ENCODE data around the gene WDR82. TPM values are rescaled to one million over a fixed set of nuclear protein-coding genes. Genes with fewer than 3 reads are reported as not detected.

WDR82 gene
- total RNA-seq, 3 donors from 2014 or later (not counting 1 experiment from before 2014, with no cell fraction given), result 108 to 131 (median 109) TPM

DNA sequence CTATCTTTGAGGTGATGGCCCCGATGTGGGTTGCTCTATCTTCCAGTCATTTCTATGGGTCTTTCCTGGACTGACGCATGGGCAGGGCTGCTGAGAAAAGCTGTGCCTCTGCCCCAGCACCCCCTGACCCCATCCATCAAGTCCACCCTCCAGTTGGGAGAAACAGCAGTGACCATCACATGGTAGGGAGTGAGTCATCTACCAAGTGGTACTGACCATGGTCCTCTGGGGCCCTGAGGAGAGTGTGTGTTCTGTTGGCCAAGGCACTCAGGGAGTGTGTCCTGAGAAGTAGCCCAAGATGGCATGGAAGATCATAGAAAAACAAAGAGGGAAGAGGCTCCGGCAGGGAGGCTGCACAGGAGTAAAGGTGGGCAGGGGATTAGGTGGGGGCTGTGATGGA is 36.0 kb upstream of the WDR82 start:
- DNase-seq, result no peak
- Mint-ChIP-seq H3K36me3 (no peaks in the 10 kb centered on the region), H3K27ac (peak overlapping the region in 1 of 2 donors; percentile 92), H3K9me3 (no peaks in the 10 kb centered on the region), H3K27me3 (ENCODE audit: low read depth in 2 of 2) (no peaks in the 10 kb centered on the region), H3K4me1 (peaks cover 22 to 55% of the 10 kb centered on the region in 2 donors), H3K4me3 (no peak overlapping the region)
- no peak for TF ChIP-seq CTCF (IDR thresholded peaks at IDR 0.05)
- ATAC-seq, result no peak
- H3K9me3 ChIP-seq (ENCODE audit: control insufficient read depth, insufficient read depth, low read length), result no peaks in the 10 kb centered on the region
- H3K27ac ChIP-seq (ENCODE audit: low read length), result no peak overlapping the region
- 100% methylated on average over 3 of the region's 3 CpGs for WGBS (ENCODE audit: insufficient coverage)
- no peaks in the 10 kb centered on the region for H3K27me3 ChIP-seq (ENCODE audit: control insufficient read depth, insufficient read depth, low read length)
- peaks cover 61% of the 10 kb centered on the region for H3K4me1 ChIP-seq (ENCODE audit: control insufficient read depth, insufficient read depth, low read length)
- H3K36me3 ChIP-seq (ENCODE audit: control insufficient read depth, insufficient read depth, low read length), result peaks cover 6% of the 10 kb centered on the region
- intact Hi-C loops (cut with micrococcal nuclease), result loop anchor here (5.0 kb wide), 1 partner anchor 37 kb away; the partner anchor contains the start of gene WDR82
- no peak overlapping the region for H3K4me3 ChIP-seq (ENCODE audit: low read length)

DNA sequence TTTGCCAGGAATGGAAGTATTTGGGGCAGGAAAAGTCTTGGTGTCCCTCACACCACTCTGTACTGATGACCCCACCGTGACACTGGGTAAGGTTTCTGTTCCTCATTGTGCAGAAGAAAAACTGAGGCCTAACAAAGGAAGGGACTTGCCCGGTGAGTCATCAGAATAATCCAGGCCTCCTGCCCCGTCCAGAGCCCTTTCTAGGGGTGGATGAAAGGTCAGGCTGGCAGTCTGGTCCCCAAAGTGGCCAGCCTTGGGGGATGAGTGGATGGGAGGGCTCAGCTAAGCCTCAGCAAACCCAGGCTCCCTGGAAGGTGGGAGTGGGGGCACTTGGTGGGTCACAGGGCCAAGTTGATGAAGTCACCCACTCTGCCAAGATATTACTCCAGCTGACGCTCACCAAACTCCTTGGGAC is 35.3 kb upstream of the WDR82 start:
- H3K4me3 Mint-ChIP-seq, result no peak overlapping the region
- no peaks in the 10 kb centered on the region for H3K27me3 ChIP-seq (ENCODE audit: control insufficient read depth, insufficient read depth, low read length)
- ATAC-seq, result no peak
- peaks cover 24 to 62% of the 10 kb centered on the region in 2 donors for H3K4me1 Mint-ChIP-seq
- peaks cover 61% of the 10 kb centered on the region for H3K4me1 ChIP-seq (ENCODE audit: control insufficient read depth, insufficient read depth, low read length)
- 45% methylated on average over 4 of the region's 4 CpGs for WGBS (ENCODE audit: insufficient coverage)
- TF ChIP-seq CTCF (IDR thresholded peaks at IDR 0.05), result no peak
- intact Hi-C loops (cut with micrococcal nuclease), result loop anchor here (5.0 kb wide), 1 partner anchor 36 kb away; the partner anchor contains the start of gene WDR82
- no peaks in the 10 kb centered on the region for H3K9me3 Mint-ChIP-seq
- H3K4me3 ChIP-seq (ENCODE audit: low read length), result no peak overlapping the region
- no peaks in the 10 kb centered on the region for H3K27me3 Mint-ChIP-seq (ENCODE audit: low read depth in 2 of 2)
- H3K27ac ChIP-seq (ENCODE audit: low read length), result peak overlapping the region; percentile 55
- H3K27ac Mint-ChIP-seq, result peak overlapping the region in 1 of 2 donors; percentile 92
- H3K36me3 ChIP-seq (ENCODE audit: control insufficient read depth, insufficient read depth, low read length), result peaks cover 6% of the 10 kb centered on the region
- no peak for DNase-seq
- no peaks in the 10 kb centered on the region for H3K9me3 ChIP-seq (ENCODE audit: control insufficient read depth, insufficient read depth, low read length)
- no peaks in the 10 kb centered on the region for H3K36me3 Mint-ChIP-seq

DNA sequence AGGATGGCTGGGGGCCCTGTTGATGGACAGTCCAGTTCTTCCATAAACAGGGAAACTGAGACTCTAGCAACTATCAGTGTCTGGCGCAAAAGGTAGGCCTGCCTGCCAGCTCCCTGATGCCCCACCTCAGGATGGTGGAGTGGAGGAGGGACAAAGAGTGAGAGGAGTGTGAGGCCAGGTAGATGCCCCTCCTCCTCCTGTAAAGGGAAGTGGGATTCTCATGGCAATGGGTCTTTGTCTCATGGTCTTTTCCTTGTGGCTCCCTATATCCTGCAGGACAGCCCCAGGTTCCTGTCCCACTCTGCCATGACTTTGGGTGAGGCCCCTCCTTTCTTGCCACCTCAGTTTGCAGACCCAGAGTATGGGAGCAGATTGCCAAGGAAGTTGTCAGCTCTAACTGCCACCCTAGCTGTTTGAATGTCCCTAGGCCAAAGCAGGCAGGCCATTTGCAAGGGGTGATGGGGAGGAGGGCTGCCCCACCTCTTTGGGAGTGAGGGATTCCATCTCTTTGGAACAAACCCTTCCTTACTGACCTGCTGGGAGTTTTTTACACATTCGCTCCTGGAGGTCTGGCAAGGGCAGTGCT is 34.8 kb upstream of the WDR82 start:
- H3K4me1 Mint-ChIP-seq, result peaks cover 29 to 64% of the 10 kb centered on the region in 2 donors
- TF ChIP-seq CTCF (IDR thresholded peaks at IDR 0.05), result no peak
- H3K27me3 Mint-ChIP-seq (ENCODE audit: low read depth in 2 of 2), result no peaks in the 10 kb centered on the region
- H3K36me3 Mint-ChIP-seq, result no peaks in the 10 kb centered on the region
- Histone ChIP-seq H3K27ac (ENCODE audit: low read length) (peak overlapping the region; percentile 55), H3K4me1 (ENCODE audit: control insufficient read depth, insufficient read depth, low read length) (peaks cover 63% of the 10 kb centered on the region), H3K36me3 (ENCODE audit: control insufficient read depth, insufficient read depth, low read length) (peaks cover 6% of the 10 kb centered on the region), H3K27me3 (ENCODE audit: control insufficient read depth, insufficient read depth, low read length) (no peaks in the 10 kb centered on the region), H3K4me3 (ENCODE audit: low read length) (no peak overlapping the region), H3K9me3 (ENCODE audit: control insufficient read depth, insufficient read depth, low read length) (no peaks in the 10 kb centered on the region)
- DNase-seq (no peak), ATAC-seq (no peak)
- H3K4me3 Mint-ChIP-seq, result no peak overlapping the region
- no peaks in the 10 kb centered on the region for H3K9me3 Mint-ChIP-seq
- peak overlapping the region; percentile 54 to 92 for H3K27ac Mint-ChIP-seq
- intact Hi-C loops (cut with micrococcal nuclease), result loop anchor here (5.0 kb wide), 1 partner anchor 36 kb away; the partner anchor contains the start of gene WDR82
- WGBS (ENCODE audit: insufficient coverage), result 100% methylated on average over 2 of the region's 2 CpGs

All from natural killer cell (primary cell).